GM21447 (cell line): ENCODE measurements around the gene PKHD1.

ENCODE experiments used
- ATAC-seq: cut with Tn5 transposase; IDR thresholded peaks from one replicate; pipeline ENCODE4 v1.9.1; 2021; ENCODE audit not compliant: unreplicated experiment

Gene PKHD1

DNA sequence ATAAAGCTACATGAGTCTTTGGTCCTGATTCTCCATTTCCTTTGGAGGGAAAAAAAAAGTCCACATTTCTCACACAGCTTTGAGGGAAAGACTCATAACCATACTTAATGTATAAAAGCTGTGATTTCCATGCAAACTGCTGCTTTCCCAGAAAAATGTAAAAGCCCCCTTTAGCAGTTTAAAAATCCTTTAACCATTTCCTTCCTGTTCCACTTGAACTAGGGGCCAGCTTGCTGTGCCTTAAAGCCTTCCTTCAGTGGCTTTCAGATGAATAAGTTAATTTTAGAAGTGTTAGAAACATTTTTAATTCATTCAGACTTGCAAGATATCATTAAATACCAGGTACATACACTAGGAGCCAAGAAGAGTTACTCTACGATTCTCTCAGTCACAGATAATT lies 273.5 kb downstream of the PKHD1 start:
- ATAC-seq, result no peak

DNA sequence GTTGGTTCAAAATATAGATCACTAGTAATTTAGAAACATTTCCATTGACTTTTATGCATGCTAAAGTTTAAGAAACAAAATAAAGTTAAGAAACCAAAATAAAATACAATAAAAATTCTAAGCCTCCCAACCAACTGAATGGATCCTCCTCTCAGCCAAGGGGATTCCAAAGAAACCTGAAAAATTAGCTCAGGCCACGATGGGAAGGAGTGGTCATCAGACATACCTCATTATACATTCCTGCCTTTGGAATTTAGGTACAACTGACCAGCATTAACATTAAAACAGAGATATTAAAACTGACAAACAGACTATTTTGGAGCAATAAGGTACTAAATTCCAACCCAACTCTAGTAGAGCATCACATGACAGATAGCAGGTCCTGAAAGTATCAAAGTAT lies 275.2 kb downstream of the PKHD1 start:
- ATAC-seq, result no peak

DNA sequence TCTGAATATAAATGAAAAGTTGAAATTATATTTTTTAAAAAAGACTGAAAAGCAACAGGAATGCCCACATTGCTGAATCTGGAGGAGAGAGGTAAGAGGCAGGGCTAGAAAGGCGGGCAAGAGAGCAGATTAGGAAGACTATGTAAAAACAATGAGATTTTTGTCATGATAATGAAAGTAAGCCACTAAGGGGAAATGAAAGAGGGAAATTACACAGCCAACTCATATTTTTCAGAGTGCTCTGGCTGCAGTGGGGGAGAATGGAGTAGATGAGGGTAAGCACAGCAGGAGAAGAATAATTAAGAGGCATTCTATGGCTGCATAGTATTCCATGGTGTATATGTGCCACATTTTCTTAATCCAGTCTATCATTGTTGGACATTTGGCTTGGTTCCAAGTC lies 281.9 kb downstream of the PKHD1 start:
- ATAC-seq, result peak; percentile 83

GRCh38 chr6:51800603-51801002 lies 286.8 kb downstream of the PKHD1 start:
- no peak for ATAC-seq

DNA sequence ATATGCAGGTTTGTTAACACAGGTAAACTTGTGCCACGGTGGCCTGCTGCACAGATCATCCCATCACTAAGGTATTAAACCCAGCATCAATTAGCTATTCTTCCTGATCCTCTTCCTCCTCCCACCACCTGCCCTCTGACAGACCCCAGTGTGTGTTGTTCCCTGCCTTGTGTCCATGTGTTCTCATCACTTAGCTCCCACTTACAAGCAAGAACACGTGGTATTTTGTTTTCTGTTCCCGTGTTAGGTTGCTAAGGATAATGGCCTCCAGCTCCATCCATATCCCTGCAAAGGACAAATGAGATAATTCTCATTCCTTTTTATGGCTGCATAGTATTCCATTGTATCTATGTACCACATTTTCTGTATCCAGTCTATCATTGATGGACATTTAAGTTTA lies 294.0 kb downstream of the PKHD1 start:
- ATAC-seq, result no peak

GRCh38 chr6:51792273-51793030 lies 295.0 kb downstream of the PKHD1 start:
- no peak for ATAC-seq

DNA sequence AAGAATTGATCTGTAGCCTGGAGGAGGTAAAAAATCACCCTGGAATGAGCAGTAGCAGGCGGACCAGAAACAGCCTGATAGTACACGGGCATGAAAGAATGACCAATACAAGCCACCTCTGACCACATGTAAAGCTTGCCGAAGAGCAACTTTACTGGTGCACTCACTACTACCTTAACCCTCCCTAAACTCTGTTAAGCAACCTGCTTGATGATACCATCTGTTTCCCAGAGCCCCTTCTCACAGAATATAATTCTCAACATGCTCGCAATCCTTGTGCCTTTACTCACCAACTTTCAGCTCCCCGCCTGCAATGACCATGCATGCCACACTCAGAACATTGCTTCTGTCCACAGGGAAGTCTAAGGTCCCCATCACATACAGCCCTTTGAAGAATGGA lies 296.5 kb downstream of the PKHD1 start:
- ATAC-seq, result no peak

DNA sequence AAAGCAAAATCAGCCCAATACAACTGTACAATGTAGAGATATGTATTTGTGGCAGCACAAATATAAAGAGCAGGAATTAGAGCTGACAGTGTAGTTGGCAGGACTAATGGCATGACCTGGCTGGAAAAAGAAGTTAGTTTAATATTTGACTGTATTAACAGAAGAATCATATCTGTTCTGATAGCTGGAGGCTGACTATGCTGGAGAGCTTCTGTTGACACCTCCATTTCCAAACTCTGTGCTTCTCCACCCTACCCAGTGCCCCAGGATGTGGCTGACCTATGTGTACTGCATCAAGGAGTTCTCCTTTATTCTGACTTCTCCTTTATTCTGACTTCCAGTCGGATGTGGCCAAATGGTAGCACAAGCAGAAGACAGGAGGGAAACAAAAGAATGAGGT lies 299.3 kb downstream of the PKHD1 start:
- ATAC-seq, result no peak

GRCh38 chr6:51778666-51779065 lies 308.7 kb downstream of the PKHD1 start:
- no peak for ATAC-seq

- ATAC-seq, result no peak
Measured at GRCh38 chr6:51777618-51778017, 309.8 kb downstream of the PKHD1 start.

DNA sequence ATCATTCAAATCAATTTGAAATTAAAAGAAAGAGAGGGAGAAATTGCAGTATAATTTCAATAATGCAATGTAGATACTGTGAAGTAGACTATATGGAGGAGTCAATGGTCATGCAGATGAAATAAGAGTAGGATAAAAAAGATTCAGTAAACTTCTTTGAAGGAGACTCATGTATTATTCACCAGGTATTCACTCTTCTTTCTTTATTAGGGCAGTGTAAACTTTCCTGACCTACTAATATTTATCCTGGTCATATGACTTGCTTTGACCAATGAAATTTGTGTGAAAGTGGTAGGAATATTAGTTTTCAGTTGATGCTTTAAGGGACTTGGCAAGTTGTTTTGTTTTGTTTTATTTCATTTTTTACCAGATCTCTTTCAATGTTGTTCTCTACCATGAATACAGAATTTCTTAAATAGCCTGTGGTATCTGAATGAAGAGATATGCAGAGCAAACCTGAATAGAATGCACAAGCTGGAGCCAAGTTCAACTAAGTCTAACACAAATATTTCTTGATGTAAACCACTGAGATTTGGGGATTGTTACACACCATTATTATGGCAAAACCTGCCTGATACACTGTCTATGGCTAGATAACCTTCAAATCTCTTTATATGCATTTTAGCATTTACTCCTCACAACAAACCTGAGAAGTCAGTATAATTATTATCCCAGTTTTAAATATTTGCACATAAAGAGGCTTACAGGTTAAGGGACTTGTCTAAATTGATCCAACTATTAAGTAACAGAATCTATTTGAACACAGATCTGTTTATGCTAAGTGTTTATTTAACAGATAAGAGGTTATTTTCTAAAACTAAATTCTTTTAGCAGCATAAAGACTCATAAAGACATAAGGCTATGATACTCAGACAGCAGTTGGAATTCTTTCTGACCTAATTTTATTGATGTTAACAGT lies 311.2 kb downstream of the PKHD1 start:
- no peak for ATAC-seq

DNA sequence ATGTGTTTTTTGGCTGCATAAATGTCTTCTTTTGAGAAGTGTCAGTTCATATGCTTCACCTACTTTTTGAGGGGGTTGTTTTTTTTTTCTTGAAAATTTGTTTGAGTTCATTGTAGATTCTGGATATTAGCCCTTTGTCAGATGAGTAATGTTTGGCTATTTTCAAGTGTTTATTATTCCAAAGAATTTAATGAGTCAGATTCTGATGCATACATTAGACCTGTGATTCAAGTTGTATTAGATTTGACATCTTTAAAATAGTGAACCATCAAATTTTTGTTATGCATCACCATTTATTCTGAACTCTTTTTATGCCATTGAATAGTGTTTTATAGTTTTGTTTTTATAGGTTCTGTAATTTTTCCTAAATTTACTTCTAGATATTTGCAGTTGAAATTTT lies 319.3 kb downstream of the PKHD1 start:
- no peak for ATAC-seq

- no peak for ATAC-seq
Measured at GRCh38 chr6:51765230-51765629, 322.2 kb downstream of the PKHD1 start.

DNA sequence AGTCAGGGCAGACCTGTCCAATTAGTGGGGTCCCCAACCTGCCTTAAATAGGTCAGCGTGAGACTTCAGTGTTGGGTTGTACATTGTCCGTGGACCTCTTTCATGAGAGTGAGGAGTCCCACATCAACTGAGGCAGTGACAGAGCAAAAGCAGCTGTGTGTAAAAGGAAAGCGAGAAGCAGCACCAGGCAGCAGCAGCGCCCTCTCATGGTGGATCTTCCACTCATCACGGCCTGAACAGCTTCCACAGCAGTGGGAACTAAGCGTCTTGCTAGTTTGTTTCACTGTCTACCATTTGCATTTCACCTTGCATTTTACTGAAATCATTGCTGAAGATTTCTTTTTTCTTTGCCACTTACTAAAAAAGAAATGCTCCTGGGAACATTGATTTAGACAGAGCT lies 333.8 kb downstream of the PKHD1 start:
- ATAC-seq, result no peak

DNA sequence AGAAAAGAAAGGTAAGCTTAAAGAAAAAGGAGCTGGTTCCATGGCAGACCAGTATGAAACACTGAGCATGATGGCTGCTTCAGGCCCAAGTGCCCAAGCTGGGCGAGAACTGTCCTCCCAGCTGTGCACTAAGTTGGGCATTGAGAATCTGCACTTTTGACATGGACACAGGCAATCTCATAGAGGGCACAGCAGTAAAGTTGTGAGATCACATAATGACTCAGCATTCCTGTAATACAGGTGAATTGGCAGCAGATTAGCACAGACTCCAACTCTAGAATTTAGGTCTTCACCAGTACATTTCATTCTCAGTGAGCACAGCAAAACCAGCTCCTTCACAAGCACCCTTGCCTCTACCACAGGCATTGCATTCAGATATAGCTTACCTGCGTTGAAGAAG lies 343.4 kb downstream of the PKHD1 start:
- ATAC-seq, result no peak

- ATAC-seq, result no peak
Measured at GRCh38 chr6:51740658-51741057, 346.8 kb downstream of the PKHD1 start.

- ATAC-seq, result no peak
Measured at GRCh38 chr6:51738614-51739013, 348.8 kb downstream of the PKHD1 start.

DNA sequence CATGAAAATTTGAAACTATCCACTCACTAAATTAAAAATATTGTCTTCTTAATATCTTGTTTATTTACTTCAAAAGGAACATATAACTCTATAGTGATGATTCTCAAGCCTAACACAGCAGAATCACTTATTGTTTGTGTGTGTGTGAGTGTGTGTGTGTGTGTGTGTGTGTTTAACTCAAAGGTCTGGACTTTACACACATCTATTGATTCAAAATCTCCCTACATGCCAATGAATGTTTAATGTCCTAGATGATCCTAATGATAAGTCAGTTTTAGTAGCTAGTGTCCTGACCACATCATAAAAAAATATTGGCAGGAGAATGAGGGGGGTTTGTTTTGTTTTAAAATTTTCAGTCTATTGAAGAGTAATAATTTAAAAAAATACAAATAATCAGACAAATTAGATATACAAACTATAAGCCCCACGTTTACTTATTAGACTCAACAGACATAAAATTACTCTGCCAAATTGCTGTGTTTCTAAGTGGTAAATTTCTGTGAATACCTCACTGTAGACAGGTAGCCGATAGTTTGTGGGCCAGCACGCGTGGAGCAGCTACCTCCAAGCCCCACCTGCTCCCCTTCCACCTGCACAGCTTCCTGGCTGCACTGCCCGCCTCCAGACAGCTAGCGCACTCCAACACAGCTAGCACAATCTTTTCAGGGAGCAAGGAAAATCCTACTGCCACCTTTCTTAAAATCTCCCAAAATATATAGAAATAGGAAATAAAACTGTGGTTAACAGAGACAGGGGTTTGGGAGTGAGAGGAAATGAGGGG lies 349.6 kb downstream of the PKHD1 start:
- no peak for ATAC-seq

- ATAC-seq, result no peak
Measured at GRCh38 chr6:51725155-51725554, 362.3 kb downstream of the PKHD1 start.

GRCh38 chr6:51720327-51720726 lies 367.1 kb downstream of the PKHD1 start:
- no peak for ATAC-seq

DNA sequence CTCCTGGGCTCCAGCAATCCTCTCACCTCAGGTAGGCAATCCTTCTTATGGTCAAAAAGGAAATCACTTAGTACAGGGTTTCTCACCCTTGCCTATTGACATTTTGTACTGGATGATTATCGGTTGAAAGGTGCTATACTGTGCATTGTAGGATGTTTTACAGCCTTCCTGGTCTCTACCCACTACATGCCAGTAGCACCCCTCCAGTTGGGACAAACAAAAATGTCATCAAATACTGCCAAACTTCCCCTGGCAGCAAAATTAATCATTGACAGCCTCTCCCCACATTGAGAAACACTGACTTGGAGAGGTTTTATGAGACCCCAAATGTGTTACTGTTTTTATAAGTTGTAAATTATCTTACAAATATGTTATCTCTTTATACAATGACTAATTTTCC lies 368.1 kb downstream of the PKHD1 start:
- no peak for ATAC-seq

GRCh38 chr6:51718533-51718932 lies 368.9 kb downstream of the PKHD1 start:
- ATAC-seq, result no peak
